Thoracic aorta (tissue), 2 donors: ENCODE results near the gene STAMBP. TPM values are rescaled to one million over a fixed set of nuclear protein-coding genes. Genes with fewer than 3 reads are reported as not detected.

Experiments used
- ATAC-seq: fragments of 150-250 bp; one replicate; pipeline ENCODE4 v1.8.0; 2017; ENCODE audit warnings: low read depth; ENCODE audit not compliant: insufficient number of reproducible peaks, low FRiP score
- DNase-seq: peaks from one replicate; pipeline ENCODE4 v3.0.0-alpha.2; 2020; ENCODE audit warnings: low spot score
- H3K27ac ChIP-seq, 2 donors: fragments of 200-600 bp; sonication (generic); 1 replicate in 1 of 2; 2 replicates in 1 of 2; pipeline ENCODE4 v1.5.1; 2016; ENCODE audit warnings: mild to moderate bottlenecking in 2 of 2, moderate library complexity in 2 of 2
- H3K27me3 ChIP-seq: fragments of 200-600 bp; sonication (generic); replicated peaks from 2 replicates; pipeline ENCODE4 v1.6.0; 2016; ENCODE audit warnings: mild to moderate bottlenecking; ENCODE audit not compliant: insufficient read depth
- H3K36me3 ChIP-seq: fragments of 200-600 bp; sonication (generic); one replicate; pipeline ENCODE4 v1.5.1; 2016
- H3K4me1 ChIP-seq, 2 donors: fragments of 200-600 bp; sonication (generic); 1 replicate in 1 of 2; 2 replicates in 1 of 2; pipeline versions ENCODE4 v1.5.1 to v1.6.0; 2016; ENCODE audit warnings: low read depth in 2 of 2, mild to moderate bottlenecking in 1 of 2; ENCODE audit not compliant: control insufficient read depth in 1 of 2
- H3K4me3 ChIP-seq: fragments of 200-600 bp; sonication (generic); 2 replicates; pipeline ENCODE4 v1.5.1; 2016; ENCODE audit warnings: mild to moderate bottlenecking
- H3K9me3 ChIP-seq: fragments of 200-600 bp; sonication (generic); 2 replicates; pipeline ENCODE4 v1.5.1; 2016
- total RNA-seq, 2 donors: library from RNA; depleted of rRNA; stranded (reverse); fragments of >200 nt; gene quantifications; one replicate each; pipeline versions ENCODE4 v1.1.0 to v1.2.3, GENCODE V29; 2016
- TF ChIP-seq, protein P1 (sequence below): fragments of 200-600 bp; sonication (generic); IDR thresholded peaks from one replicate; pipeline ENCODE4 v1.5.1; 2019; ENCODE audit warnings: antibody characterized with exemption

STAMBP gene
- total RNA-seq, 2 donors from 2014 or later: 23.8 to 34.4 TPM

DNA sequence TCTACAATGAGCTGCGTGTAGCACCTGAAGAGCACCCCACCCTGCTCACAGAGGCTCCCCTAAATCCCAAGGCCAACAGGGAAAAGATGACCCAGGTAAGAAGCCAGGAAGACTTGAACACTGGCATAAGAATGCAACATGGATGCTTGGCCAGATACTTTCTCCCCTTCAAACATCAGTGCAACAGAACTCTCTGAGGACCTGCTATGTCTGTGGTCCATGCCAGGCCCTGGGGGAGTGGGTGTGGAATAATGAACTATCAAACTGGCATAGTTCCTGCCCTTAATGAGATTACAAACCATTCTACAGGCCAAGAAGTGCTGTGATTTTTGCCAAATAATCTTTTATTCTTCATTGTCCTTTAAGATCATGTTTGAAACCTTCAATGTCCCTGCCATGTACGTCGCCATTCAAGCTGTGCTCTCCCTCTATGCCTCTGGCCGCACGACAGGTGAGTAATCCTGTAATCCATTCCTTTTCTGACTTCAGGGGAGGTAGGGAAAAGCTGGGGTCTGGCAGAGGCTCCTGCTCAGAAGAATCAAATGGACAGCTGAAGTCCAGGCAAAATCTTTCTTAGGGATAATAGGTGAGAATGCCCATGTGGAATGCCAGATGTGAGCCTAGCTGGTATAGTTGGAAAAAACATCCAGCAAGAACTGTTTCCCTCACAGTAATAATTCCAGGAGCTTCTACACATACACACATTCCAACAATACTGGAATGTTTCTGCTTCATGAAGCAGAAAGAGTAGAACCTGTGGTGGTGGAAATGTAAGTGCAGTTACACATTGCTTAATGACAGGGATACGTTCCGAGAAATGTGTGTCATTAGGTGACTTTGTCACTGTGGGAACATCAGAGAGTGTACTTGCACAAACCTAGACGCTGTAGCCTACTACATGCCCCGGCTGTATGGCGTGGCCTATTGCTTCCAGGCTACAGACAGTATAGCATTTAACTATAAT lies 80.2 kb downstream of the STAMBP start:
- Histone ChIP-seq H3K27me3 (no peaks in the 10 kb centered on the region), H3K27ac (no peak overlapping the region)
- TF ChIP-seq, protein P1, sequence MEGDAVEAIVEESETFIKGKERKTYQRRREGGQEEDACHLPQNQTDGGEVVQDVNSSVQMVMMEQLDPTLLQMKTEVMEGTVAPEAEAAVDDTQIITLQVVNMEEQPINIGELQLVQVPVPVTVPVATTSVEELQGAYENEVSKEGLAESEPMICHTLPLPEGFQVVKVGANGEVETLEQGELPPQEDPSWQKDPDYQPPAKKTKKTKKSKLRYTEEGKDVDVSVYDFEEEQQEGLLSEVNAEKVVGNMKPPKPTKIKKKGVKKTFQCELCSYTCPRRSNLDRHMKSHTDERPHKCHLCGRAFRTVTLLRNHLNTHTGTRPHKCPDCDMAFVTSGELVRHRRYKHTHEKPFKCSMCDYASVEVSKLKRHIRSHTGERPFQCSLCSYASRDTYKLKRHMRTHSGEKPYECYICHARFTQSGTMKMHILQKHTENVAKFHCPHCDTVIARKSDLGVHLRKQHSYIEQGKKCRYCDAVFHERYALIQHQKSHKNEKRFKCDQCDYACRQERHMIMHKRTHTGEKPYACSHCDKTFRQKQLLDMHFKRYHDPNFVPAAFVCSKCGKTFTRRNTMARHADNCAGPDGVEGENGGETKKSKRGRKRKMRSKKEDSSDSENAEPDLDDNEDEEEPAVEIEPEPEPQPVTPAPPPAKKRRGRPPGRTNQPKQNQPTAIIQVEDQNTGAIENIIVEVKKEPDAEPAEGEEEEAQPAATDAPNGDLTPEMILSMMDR: no peak

DNA sequence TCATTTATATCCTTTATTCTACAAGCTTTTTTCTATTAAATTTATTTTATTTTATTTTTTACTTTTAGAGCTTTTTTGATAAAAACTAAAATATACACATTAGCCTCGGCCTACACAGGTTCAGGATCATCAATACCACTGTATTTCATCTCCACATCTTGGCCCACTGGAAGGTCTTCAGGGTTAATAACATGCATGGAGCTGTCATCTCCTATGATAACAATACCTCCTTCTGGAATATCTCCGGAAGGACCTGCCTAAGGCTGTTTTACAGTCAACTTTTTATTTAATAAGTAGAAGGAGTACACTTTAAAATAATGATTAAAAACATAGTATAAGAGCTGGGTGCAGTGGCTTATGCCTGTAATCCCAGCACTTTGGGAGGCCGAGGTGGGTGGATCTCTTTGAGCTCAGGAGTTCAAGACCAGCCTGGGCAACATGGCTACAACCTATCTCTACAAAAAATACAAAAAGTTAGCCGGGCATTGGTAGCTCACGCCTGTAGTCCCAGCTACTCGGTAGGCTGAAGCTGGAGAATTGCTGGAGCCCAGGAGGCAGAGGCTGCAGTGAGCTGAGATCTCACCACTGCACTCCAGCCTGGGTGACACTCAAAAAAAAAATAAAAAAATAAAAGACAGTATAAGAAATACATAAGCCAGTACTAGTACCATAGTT lies 82.2 kb downstream of the STAMBP start:
- H3K4me1 ChIP-seq: no peaks in the 10 kb centered on the region
- peaks cover 58% of the 10 kb centered on the region for H3K36me3 ChIP-seq
- no peak overlapping the region for H3K4me3 ChIP-seq
- no peaks in the 10 kb centered on the region for H3K27me3 ChIP-seq
- DNase-seq (no peak), ATAC-seq (no peak)
- TF ChIP-seq, protein P1: no peak
- no peak overlapping the region for H3K27ac ChIP-seq
- no peaks in the 10 kb centered on the region for H3K9me3 ChIP-seq

More for the DNA sequence above, 80.2 kb downstream of the STAMBP start:
- DNase-seq: no peak
- no peak for ATAC-seq
- Histone ChIP-seq H3K4me1 (no peaks in the 10 kb centered on the region), H3K9me3 (no peaks in the 10 kb centered on the region), H3K36me3 (peaks cover 38% of the 10 kb centered on the region), H3K4me3 (no peak overlapping the region)

DNA sequence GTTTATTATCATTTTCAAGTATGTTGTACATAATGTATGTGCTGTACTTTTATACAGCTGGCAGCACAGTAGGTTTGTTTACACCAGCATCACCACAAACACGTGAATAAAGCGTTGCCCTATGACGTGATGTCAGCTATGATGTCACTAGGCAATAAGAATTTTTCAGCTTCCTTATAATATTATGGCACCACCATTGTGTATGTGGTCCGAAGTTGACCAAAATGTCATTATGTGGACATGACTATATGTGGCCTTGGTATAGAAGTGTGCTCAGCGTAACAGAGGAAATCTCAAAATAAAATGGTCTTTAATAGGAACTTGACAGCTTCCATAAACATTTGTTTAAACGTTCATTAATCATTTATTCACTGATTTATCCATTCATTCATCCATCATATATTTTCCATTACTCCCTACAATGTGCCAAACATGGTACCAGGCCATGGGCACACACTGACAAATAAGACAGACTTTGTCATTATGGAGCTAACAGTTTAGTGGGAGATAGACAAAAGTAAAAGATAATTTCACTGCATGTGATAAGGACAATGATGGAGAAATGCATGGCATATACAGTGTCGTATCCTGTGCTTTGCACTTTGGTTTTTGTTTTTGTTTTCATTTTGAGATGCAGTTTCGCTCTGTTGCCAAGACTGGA lies 82.9 kb downstream of the STAMBP start:
- DNase-seq (no peak), ATAC-seq (no peak)
- H3K4me1 ChIP-seq: no peaks in the 10 kb centered on the region
- no peaks in the 10 kb centered on the region for H3K9me3 ChIP-seq
- H3K27ac ChIP-seq: no peak overlapping the region
- peaks cover 63% of the 10 kb centered on the region for H3K36me3 ChIP-seq
- H3K4me3 ChIP-seq: no peak overlapping the region
- no peaks in the 10 kb centered on the region for H3K27me3 ChIP-seq
- TF ChIP-seq, protein P1: no peak

DNA sequence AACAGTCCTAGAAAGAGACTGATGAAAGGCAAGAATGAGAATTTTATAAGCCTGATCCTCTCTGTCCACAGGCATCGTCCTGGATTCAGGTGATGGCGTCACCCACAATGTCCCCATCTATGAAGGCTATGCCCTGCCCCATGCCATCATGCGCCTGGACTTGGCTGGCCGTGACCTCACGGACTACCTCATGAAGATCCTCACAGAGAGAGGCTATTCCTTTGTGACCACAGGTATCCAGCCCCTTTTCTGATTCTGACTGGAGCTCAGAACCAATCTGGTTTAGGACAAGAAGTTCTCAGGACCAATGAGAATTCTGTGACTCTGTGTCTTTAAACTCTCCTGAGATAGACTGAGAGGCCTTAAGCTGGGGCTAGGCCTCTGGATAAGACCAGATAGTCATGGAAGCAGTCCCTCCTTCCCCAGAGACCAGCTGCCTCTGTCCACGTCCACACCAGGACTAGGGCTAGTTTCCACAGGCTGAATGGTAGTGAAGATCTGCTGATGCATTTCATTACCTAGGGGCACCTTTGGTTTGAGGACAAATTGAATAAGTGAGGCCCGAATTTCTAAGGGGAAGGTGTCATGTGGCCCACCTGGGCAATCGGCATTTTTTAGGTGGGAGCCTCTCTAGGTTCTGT lies 84.8 kb downstream of the STAMBP start:
- DNase-seq (no peak), ATAC-seq (no peak)
- Histone ChIP-seq H3K27me3 (no peaks in the 10 kb centered on the region), H3K36me3 (peaks cover 69% of the 10 kb centered on the region), H3K4me3 (no peak overlapping the region), H3K9me3 (no peaks in the 10 kb centered on the region), H3K4me1 (no peaks in the 10 kb centered on the region), H3K27ac (no peak overlapping the region)
- TF ChIP-seq, protein P1: no peak
